ENCODE results near the gene CASS4.

GRCh38 chr20:56395166-56395565 is 16.9 kb upstream of the CASS4 start:
- no peak for TF ChIP-seq POLR2AphosphoS5 (IDR thresholded peaks at IDR 0.05)
- TF ChIP-seq CTCF (IDR thresholded peaks at IDR 0.05), result no peak

All from gastroesophageal sphincter (tissue), 3 donors.